SU-DHL-6 (cell line): ENCODE results near the gene PCNX3.

Experiments
- CTCF ChIP-seq: fragments of 200-600 bp; sonication (generic); IDR thresholded peaks from one replicate; pipeline ENCODE4 v1.5.1; 2017; ENCODE audit warnings: antibody characterized with exemption, mild to moderate bottlenecking, low read length, moderate library complexity; ENCODE audit not compliant: insufficient read depth, poor library complexity, severe bottlenecking
- EZH2phosphoT487 ChIP-seq: fragments of 200-600 bp; sonication (generic), shearing (Covaris generic); conservative IDR thresholded peaks from 2 replicates; pipeline ENCODE4 v1.6.1; 2018; ENCODE audit warnings: mild to moderate bottlenecking, antibody characterized with exemption, low read length, moderate library complexity, mixed read lengths

GRCh38 chr11:65579291-65579690 is 36.3 kb upstream of the PCNX3 start:
- TF ChIP-seq CTCF (no peak), EZH2phosphoT487 (no peak)
